Inflammatory macrophage treated with lipopolysaccharide for 1 hour (primary cell): ENCODE results near the gene APLN.

ENCODE experiments used
- DNase-seq, 2 donors: peaks; one replicate each; pipeline ENCODE4 v3.0.0-alpha.2; 2020 to 2022

APLN gene

GRCh38 chrX:129654652-129655546 lies at the start of gene APLN:
Gene APLN (minus strand): TSS chrX:129654956. CDS start chrX:129654630, 326 bp downstream.
- DNase-seq, result peak in 1 of 2 donors; percentile 9

DNA sequence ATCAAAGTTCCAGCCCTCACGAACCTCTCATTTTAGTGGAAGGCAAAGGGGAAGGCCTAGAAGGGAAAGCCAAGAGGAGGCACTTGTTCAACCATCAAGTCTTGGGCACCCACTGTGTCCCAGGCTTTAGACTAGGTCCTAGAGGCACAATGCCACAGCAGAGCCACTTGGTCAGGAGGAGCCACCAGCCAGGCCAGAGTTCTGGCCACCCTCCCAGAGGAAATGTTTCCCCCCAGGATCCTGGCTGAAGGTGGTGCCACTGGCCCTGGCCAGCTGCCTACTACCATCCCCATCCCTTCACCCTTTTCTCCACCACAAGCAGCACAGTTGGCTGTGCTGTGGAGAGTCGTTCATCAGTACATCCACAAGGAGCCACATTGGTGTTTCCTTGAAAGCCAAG lies 49.7 kb upstream of the APLN start:
- DNase-seq, result no peak

GRCh38 chrX:129701624-129702069 lies 46.9 kb upstream of the APLN start:
- no peak for DNase-seq

DNA sequence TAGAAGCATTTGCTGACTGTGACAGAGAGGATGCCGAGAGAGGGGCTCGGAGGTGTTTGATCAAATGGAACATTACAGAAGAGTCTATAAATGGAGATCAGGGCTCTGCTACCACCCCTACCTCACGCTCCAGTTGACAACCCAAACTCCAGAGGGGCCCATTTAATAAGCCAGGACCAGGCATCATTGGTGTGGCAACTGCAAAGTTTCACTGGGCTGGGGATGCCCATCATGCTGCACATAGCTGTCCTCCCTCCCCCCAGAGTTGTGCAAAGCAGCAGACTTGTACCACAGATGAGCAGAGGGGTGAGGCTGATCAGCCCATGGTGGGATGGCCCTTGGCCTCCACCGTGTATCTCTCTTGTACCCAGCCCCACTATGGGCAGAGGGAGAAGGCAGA lies 45.8 kb upstream of the APLN start:
- DNase-seq, result no peak

DNA sequence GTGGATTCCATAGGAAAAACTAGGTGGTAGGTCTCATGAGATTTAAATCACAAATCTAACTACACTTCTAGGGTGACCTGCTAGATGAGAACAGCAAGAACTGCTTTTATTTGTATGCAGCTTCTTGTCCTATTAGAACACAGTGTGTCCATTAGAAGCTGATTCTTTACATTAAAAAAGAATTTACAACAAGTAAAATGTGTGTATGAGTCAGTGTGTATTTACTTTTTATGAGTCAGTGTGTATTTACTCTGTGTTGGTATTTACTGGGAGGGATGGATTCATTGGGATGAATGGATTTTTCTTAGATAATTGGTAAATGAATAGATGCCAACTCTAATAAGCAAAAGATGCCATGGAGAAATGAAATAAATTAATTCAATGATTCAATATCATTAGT lies 43.4 kb upstream of the APLN start:
- DNase-seq, result no peak

GRCh38 chrX:129697204-129697829 lies 42.6 kb upstream of the APLN start:
- no peak for DNase-seq

DNA sequence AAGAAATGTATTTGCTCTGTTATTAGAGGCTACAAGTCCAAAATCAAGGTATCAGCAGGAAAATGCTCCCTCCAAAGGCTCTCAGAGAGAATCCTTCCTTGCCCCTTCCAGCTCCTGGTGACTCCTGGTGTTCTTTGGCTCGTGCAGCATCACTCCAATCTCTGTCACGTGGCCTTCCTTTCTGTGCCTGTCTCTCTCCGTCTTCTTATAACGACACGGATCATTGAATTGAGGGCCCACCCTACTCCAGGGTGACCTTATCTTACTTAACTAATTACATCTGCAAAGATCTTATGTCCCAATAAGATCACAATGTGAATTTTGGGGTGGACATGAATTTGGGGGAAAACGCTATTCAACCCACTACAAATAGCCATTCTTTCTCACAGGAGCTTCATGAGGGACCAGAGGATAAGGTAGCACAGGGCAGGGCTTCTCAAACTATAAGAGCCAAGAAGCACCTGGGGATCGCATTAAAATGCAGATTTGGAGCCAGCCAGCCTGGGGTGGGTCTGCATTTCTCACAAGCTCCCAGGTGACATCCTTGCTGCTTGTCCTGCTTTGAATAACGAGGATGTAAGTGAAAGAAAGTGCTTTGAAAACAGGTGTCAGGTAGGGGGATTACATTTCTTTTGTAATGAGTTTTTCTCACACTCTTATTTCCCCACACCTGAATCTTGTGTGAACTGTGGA lies 41.9 kb upstream of the APLN start:
- DNase-seq, result no peak

DNA sequence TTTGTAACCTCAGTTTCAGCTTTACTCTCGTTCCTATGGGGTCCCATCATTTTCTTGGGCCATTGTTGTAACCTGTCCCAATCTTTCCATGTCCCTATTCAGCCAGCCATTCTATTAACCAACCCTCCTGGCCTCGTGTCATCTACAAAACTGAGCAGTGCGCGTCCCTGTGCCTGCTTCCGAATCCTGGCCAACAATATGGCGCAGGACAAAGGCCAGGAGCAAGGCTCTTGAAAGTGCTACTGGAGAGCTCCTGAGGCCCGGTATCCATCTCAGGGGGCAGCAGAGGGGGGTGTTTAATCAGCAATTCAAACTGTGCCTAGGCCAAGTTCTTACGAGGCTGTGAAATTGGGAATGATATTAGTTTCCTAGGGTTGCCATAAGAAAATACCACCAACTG lies 41.2 kb upstream of the APLN start:
- no peak for DNase-seq

GRCh38 chrX:129695535-129695934 lies 40.8 kb upstream of the APLN start:
- DNase-seq, result no peak

- no peak for DNase-seq
These were observed 40.0 kb upstream of the APLN start for GRCh38 chrX:129694805-129695204.

DNA sequence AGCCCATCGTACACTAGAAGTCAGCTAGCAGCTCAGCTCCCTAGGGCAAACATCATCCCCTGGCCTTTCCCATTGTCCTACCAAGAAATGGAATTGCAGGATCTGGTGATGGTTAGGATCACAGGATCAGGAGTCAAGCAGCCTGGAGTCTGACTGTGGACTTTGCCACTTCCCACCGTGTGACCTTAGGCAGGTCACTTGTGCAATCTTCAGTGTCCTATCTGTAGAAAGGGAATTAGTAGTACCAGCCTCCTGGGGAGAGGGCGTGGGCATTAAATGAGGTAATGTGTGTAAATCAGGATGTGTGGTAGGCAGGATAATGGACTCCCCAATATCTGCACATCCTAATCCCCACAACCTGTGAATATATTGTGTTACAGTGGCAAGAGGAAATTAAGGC lies 38.6 kb upstream of the APLN start:
- peak; percentile 17 to 63 for DNase-seq

- DNase-seq, result no peak
These were observed 35.7 kb upstream of the APLN start for GRCh38 chrX:129690435-129690834.

GRCh38 chrX:129689796-129690195 lies 35.0 kb upstream of the APLN start:
- peak; percentile 50 to 83 for DNase-seq

DNA sequence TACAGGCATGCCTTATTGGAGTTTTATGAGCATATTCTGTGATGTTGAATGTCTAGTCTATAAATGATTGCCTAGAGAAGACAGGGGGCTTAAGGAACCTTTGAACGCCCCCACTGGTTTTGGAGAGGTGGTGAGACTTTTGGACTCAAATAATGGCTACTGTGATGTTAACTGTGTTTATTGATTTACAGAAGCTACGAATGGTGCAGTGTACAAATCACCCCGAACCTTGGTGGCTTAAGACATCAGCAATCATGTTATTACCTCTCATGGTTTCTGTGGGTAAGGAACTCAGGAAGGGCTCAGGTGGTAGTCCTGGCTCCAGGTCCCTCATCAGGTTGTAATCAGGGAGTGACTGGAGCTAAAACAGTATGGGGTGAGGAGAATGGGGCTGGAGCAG lies 33.3 kb upstream of the APLN start:
- DNase-seq, result no peak

GRCh38 chrX:129686422-129686948 lies 31.7 kb upstream of the APLN start:
- DNase-seq, result no peak

DNA sequence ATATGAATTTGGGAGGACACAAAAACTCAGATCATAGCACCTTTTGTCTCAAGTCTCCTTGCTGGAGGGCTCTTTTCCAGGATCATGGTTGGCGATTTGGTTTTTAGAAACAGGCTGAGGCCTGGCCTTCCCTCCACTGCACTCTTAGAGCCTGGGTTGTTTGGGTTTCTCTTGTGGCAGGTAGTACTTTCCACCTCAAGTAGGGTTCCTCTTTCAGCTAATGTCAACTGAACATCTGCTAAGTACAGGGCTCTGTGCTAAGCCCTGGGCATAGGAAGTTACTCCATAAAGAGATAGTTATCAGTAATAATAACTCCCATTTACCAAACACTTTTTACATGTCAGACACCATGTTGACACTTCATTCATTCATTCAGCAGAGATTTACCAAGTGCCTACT lies 28.2 kb upstream of the APLN start:
- DNase-seq, result no peak

GRCh38 chrX:129679901-129680300 lies 25.1 kb upstream of the APLN start:
- no peak for DNase-seq

- DNase-seq, result peak in 1 of 2 donors; percentile 7
These were observed 23.9 kb upstream of the APLN start for GRCh38 chrX:129678614-129679195.

- no peak for DNase-seq
These were observed 12.7 kb upstream of the APLN start for GRCh38 chrX:129667412-129667811.

GRCh38 chrX:129665916-129666644 lies 11.3 kb upstream of the APLN start:
- no peak for DNase-seq

DNA sequence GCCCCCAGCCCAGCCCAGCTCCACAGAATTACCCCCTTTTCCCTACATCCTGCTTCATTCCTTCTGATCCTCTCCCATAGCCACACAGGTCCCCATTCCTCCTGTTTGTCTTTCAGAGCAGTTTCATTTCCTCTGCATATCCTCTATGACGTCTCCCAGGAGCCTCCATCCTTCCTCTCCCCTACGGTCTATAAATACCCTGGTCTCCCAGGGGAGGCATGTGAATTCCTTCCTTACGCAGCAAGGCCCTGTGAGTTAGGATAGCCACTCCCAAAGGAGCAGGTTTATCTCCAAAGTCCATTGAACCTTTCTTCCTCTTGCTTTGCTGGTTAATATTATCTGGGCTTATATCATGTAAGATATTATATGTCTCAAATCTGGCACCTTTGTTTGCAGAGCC lies 8.4 kb upstream of the APLN start:
- DNase-seq, result no peak

DNA sequence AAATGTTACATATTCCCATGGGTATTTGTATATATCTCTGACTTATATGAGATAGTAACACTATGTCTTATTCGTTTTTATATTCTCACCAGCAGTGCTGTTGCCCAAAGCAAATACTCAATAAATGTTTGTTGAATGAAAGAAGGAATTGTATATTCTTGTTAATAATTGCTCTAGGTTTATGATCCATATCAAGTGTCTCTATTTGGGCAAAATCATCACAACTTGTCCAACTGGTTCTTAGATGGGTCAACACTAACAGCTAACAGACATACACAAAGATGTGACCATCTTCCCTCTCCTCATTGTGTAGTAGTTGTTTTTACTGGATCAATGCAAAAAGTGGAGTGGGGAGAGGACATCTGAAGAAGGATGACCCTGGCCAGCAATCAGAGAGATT lies 6.6 kb upstream of the APLN start:
- DNase-seq, result no peak
